KOPT-K1 (cell line): Measurements from ENCODE around the gene IL1R2.

ENCODE experiments used
- H3K27ac ChIP-seq: fragments of 200-600 bp; sonication (generic); 2 replicates; pipeline ENCODE4 v1.5.1; 2016; ENCODE audit warnings: antibody characterized with exemption, mild to moderate bottlenecking, low read depth, low read length; ENCODE audit not compliant: poor library complexity, severe bottlenecking
- H3K36me3 ChIP-seq: fragments of 200-600 bp; sonication (generic); 2 replicates; pipeline ENCODE4 v1.5.1; 2017; ENCODE audit warnings: antibody characterized with exemption, mild to moderate bottlenecking, low read length, moderate library complexity; ENCODE audit not compliant: insufficient read depth
- H3K9me3 ChIP-seq: fragments of 200-600 bp; sonication (generic); 2 replicates; pipeline ENCODE4 v1.5.1; 2017; ENCODE audit warnings: antibody characterized with exemption, low read length, mild to moderate bottlenecking; ENCODE audit not compliant: insufficient read depth, poor library complexity, severe bottlenecking

IL1R2 gene

GRCh38 chr2:102032368-102033030, 40.7 kb downstream of the IL1R2 start:
- Histone ChIP-seq H3K27ac (no peak overlapping the region), H3K36me3 (no peaks in the 10 kb centered on the region), H3K9me3 (no peaks in the 10 kb centered on the region)

DNA sequence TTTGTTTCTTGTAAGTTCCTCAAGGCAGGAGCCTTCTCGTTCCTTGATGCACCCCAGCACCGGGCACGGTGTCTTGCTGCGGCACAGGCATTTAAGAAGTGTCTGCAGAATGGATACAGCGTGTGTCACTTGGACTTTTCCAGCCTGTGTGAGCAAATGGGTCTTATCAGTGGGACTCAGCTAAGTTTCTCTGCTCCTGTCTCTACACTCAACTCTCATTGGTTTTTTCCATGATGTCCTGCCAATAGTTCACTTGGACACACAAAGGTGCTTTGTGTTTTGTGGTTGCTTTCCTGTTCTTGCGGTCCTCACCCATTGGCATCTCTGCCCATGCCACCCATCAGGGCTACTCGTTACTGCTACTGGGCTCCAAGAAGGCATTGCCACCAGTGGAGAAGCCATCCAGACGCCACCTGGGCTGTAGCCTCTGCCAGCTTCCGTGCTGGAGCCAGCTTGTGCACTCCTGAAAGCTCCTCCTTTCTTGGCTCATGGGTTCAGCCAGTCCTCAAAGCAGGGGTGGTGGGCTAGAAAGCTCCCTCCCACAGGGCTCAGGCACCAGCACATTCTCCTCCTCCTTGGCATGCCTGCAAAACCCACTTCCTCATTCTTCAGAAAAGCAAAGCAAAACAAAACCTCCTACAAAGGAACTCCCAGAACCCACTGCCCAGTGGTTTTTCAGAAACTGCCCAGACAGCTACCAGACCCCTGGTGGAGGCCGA, 41.4 kb downstream of the IL1R2 start:
- Histone ChIP-seq H3K9me3 (no peaks in the 10 kb centered on the region), H3K36me3 (no peaks in the 10 kb centered on the region), H3K27ac (no peak overlapping the region)

DNA sequence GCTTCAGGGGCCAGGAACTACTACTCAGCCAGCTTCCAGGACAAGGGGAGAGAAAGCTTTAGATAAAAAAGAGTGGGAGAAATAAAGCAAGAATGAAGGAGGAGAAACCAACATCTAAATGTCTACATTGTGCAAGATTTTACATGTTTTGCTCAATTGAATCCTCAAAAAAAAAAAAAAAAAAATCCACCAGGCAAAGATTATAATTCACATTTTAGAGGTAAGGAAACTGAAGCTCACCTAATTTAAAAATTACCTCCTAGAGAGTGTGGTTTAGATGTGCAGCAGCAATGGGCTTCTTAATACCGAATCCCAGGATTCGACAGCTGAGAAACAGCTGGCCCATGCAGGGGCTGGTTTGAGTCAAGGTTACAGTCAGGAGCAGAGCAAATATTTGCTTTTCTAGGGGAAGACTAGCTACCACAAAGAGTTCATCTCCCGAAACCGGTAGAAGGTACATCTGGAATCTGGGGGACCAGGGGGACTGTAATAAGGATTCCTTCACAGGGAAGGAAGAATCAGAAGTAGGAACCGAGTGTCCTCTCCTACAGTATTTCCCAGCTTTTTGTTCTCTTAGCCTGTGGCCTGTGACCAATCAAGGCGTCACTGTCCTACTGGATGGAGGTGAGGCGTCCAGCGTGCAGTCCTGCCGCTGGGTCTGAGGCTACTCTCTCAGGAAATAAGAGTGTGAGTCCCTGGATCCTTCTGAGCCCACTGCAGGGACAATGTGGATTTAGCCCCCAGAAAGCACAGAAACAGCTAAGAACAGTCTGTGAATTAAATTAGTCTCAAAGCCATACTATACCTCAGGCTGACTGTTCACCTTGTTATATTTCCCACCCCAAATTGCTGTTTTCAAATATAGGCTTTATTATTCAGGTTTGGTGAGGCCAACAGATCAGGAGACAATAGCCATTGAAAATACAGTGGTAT, 42.3 kb downstream of the IL1R2 start:
- no peaks in the 10 kb centered on the region for H3K36me3 ChIP-seq
- no peak overlapping the region for H3K27ac ChIP-seq
- no peaks in the 10 kb centered on the region for H3K9me3 ChIP-seq

- no peaks in the 10 kb centered on the region for H3K36me3 ChIP-seq
- no peaks in the 10 kb centered on the region for H3K9me3 ChIP-seq
- no peak overlapping the region for H3K27ac ChIP-seq
Observed at GRCh38 chr2:102034683-102035548, 43.2 kb downstream of the IL1R2 start.

DNA sequence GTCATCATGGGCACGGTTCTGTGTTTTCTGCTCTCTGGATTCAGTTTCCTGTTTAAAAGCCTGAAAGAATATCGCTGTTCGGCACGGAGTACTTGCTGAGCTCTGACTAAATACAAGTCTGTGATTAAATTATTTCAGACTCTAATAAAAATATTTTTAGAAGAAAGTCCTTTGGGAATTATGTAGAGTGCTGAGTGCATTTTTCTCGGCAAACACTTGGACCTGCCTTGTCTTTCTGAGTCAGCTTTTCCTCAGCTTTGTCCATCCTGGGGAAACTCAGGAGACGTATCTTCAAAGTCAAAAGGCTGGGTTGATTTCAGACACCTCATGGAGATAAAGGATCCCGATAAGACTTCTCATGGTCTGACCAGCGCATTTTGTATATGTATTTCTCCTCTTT, 45.9 kb downstream of the IL1R2 start:
- Histone ChIP-seq H3K9me3 (no peaks in the 10 kb centered on the region), H3K27ac (no peak overlapping the region), H3K36me3 (no peaks in the 10 kb centered on the region)

- H3K9me3 ChIP-seq, result no peaks in the 10 kb centered on the region
- H3K27ac ChIP-seq, result no peak overlapping the region
- no peaks in the 10 kb centered on the region for H3K36me3 ChIP-seq
Observed at GRCh38 chr2:102040229-102040628, 48.5 kb downstream of the IL1R2 start.

DNA sequence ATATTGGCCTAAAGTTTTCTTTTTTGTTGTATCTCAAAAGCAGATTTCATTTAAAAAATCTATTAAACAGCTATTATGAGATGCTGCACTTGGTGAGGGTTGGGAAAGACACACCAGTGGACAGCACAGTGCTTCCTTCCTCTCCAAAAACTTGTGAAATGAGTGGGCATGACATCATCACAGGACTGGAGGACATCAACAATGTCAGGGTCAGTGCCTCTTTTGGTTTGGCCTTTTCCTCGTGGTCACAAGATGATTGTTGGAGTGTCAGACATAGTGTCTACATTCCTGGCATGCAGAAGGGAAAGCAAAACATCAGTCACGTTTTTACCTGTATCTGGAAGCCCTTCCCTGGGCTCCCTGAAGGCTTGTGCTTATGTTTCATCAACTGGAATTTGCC, 49.6 kb downstream of the IL1R2 start:
- H3K36me3 ChIP-seq, result no peaks in the 10 kb centered on the region
- no peaks in the 10 kb centered on the region for H3K9me3 ChIP-seq
- H3K27ac ChIP-seq, result no peak overlapping the region

- H3K27ac ChIP-seq, result no peak overlapping the region
Observed at GRCh38 chr2:102042196-102043081, 50.7 kb downstream of the IL1R2 start.

DNA sequence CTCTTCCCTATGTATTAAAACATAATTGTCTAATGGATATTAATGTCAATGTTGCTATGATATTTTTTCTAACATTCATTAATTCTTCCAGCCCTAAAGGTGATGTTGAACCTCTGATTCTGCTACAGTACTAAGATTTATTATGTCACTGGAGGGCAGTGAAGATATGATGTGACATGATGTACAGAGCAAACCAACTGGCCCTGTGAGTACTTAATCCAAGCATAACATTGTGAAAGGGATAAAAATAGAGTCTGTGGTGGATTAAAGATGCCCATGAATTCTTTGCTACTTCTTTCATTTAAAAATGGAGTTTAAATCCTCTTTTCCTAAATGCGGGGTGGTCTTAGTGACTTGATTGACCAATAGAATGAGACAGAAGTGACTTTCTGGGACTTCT, 51.8 kb downstream of the IL1R2 start:
- H3K9me3 ChIP-seq, result no peaks in the 10 kb centered on the region
- no peaks in the 10 kb centered on the region for H3K36me3 ChIP-seq
- H3K27ac ChIP-seq, result no peak overlapping the region

More at GRCh38 chr2:102042196-102043081, 50.7 kb downstream of the IL1R2 start:
- Histone ChIP-seq H3K9me3 (no peaks in the 10 kb centered on the region), H3K36me3 (no peaks in the 10 kb centered on the region)

GRCh38 chr2:102044235-102044896, 52.6 kb downstream of the IL1R2 start:
- H3K36me3 ChIP-seq, result no peaks in the 10 kb centered on the region
- no peak overlapping the region for H3K27ac ChIP-seq

GRCh38 chr2:102044967-102045489, 53.3 kb downstream of the IL1R2 start:
- no peaks in the 10 kb centered on the region for H3K9me3 ChIP-seq
- H3K36me3 ChIP-seq, result no peaks in the 10 kb centered on the region
- no peak overlapping the region for H3K27ac ChIP-seq

More at GRCh38 chr2:102044235-102044896, 52.6 kb downstream of the IL1R2 start:
- H3K9me3 ChIP-seq, result no peaks in the 10 kb centered on the region

DNA sequence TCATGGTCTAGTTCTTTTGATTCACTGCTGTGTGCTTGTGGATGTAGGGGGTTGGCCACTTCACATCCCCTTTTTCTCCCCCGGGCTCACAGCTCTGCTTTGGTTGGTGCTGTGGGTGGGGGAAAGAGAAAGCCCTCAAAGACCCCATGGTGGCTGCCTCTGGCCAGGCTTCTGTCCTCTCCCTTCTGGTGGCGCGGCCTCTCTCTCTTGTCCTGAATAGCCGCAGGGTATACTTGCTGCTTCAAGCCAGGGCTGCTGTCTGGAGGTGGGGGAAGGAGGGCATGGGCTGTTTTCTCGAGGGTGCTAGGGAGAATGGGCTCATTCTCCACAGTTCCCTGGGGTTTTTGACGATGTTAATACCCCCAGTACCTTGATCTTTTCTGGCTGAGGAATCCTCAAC, 53.9 kb downstream of the IL1R2 start:
- Histone ChIP-seq H3K9me3 (no peaks in the 10 kb centered on the region), H3K27ac (no peak overlapping the region), H3K36me3 (no peaks in the 10 kb centered on the region)
